GM18858 (cell line): ENCODE results near the gene ELMO1.

Source experiments
- ATAC-seq: cut with Tn5 transposase; IDR thresholded peaks from one replicate; pipeline ENCODE4 v1.9.1; 2021; ENCODE audit not compliant: unreplicated experiment

ELMO1 gene

GRCh38 chr7:36814311-36814710, 634.4 kb downstream of the ELMO1 start:
- ATAC-seq = no peak

- ATAC-seq = no peak
These were observed 636.9 kb downstream of the ELMO1 start for GRCh38 chr7:36811807-36812206.

GRCh38 chr7:36810489-36810888, 638.2 kb downstream of the ELMO1 start:
- ATAC-seq = no peak

GRCh38 chr7:36810032-36810431, 638.6 kb downstream of the ELMO1 start:
- ATAC-seq = no peak

- no peak for ATAC-seq
These were observed 639.2 kb downstream of the ELMO1 start for GRCh38 chr7:36809510-36809909.

GRCh38 chr7:36809086-36809485, 639.6 kb downstream of the ELMO1 start:
- ATAC-seq = no peak

- ATAC-seq = no peak
These were observed 641.8 kb downstream of the ELMO1 start for GRCh38 chr7:36806891-36807290.
